MM.1S (cell line): Measurements from ENCODE around the gene SULT1A1.
"Not testable (repeated sequence)": the region's sequence is repeated elsewhere in the genome, so short reads cannot be mapped to it uniquely, and the experiment has no call there.

Experiments
- DNase-seq: peaks from one replicate; pipeline ENCODE4 v3.0.0-alpha.2; 2015
- H2AFZ ChIP-seq: fragments of 300-600 bp; sonication (generic); 2 replicates; pipeline ENCODE4 v1.6.0; 2016; ENCODE audit warnings: antibody characterized with exemption, low read length
- H3F3A ChIP-seq: fragments of 300-600 bp; sonication (generic); 2 replicates; pipeline ENCODE4 v1.6.1; 2016; ENCODE audit warnings: mild to moderate bottlenecking, antibody characterized with exemption, low read length, moderate library complexity, mixed read lengths; ENCODE audit not compliant: insufficient read depth
- H3K27ac ChIP-seq: fragments of 300-600 bp; sonication (generic); 2 replicates; pipeline ENCODE4 v1.5.1; 2016; ENCODE audit warnings: mild to moderate bottlenecking, low read length
- H3K27me3 ChIP-seq: fragments of 300-600 bp; sonication (generic); replicated peaks from 2 replicates; pipeline ENCODE4 v1.6.0; 2016; ENCODE audit warnings: low read length; ENCODE audit not compliant: insufficient read depth
- H3K36me3 ChIP-seq: fragments of 300-600 bp; sonication (generic); replicated peaks from 2 replicates; pipeline ENCODE4 v1.6.1; 2016; ENCODE audit warnings: mild to moderate bottlenecking, low read length, mixed read lengths; ENCODE audit not compliant: insufficient read depth
- H3K4me1 ChIP-seq: fragments of 300-600 bp; sonication (generic); 2 replicates; pipeline ENCODE4 v1.6.1; 2016; ENCODE audit warnings: low read length, mixed read lengths
- H3K4me2 ChIP-seq: fragments of 300-600 bp; sonication (generic); 2 replicates; pipeline ENCODE4 v1.6.0; 2016; ENCODE audit warnings: low read depth, low read length
- H3K4me3 ChIP-seq: fragments of 300-600 bp; sonication (generic); 2 replicates; pipeline ENCODE4 v1.5.1; 2016; ENCODE audit warnings: low read length, mixed read lengths
- H3K79me2 ChIP-seq: fragments of 300-600 bp; sonication (generic); 2 replicates; pipeline ENCODE4 v1.6.1; 2016; ENCODE audit warnings: mixed run types, low read length, mixed read lengths
- H3K9ac ChIP-seq: fragments of 300-600 bp; sonication (generic); 2 replicates; pipeline ENCODE4 v1.6.1; 2016; ENCODE audit warnings: low read length, mixed read lengths
- H3K9me2 ChIP-seq: fragments of 300-600 bp; sonication (generic); replicated peaks from 2 replicates; pipeline ENCODE4 v1.6.1; 2016; ENCODE audit warnings: mild to moderate bottlenecking, low read length, mixed read lengths; ENCODE audit not compliant: insufficient read depth
- H3K9me3 ChIP-seq: fragments of 300-600 bp; sonication (generic); replicated peaks from 2 replicates; pipeline ENCODE4 v1.6.1; 2016; ENCODE audit warnings: mild to moderate bottlenecking, low read length, mixed read lengths; ENCODE audit not compliant: insufficient read depth
- H4K20me1 ChIP-seq: fragments of 300-600 bp; sonication (generic); 2 replicates; pipeline ENCODE4 v1.6.1; 2016; ENCODE audit warnings: mild to moderate bottlenecking, low read length, moderate library complexity, mixed read lengths; ENCODE audit not compliant: insufficient read depth
- EZH2 ChIP-seq: fragments of 300-600 bp; sonication (generic); optimal IDR thresholded peaks from 2 replicates; pipeline ENCODE3; 2017; ENCODE audit warnings: low read depth, mild to moderate bottlenecking, antibody characterized with exemption, low read length, mixed read lengths
- EZH2phosphoT487 ChIP-seq: fragments of 300-600 bp; sonication (generic); IDR thresholded peaks from 2 replicates; pipeline ENCODE4 v1.6.1; 2018; ENCODE audit warnings: antibody characterized with exemption, low read length
- TF ChIP-seq, protein P1 (sequence below): fragments of 300-600 bp; sonication (generic); IDR thresholded peaks from 2 replicates; pipeline ENCODE4 v1.5.1; 2016; ENCODE audit warnings: antibody characterized with exemption, low read length, mixed read lengths

Gene SULT1A1

DNA sequence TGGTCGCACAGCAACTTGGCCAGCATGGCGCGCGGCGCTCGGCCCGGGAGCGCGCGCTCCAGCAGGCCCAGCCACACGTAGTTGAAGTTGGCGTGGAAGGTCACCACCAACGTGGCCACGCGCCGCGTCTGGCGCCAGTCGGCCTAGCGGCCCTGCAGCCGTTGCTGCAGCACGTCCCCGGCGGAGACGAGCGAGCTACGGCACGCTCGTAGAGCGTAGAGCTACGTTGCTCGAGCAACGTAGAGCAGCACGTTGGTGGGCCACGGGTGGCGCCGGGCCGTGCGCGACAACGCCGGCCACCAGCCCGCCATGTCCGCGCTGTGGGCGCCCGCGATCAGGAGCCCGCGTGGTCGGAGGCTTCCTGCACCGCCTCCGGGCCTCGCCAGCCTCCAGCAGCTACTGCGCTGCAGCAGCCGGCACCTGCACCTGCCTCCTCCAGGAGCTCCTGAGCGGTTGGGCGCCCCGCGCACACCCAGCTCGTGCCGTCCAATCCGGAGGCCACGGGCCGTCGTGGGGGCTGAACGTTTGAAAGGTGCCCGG, 13.4 kb upstream of the SULT1A1 start:
- H3K36me3 ChIP-seq = no peaks in the 10 kb centered on the region
- H4K20me1 ChIP-seq = no peaks in the 10 kb centered on the region
- H3K27ac ChIP-seq = no peak overlapping the region
- peak overlapping the region; percentile 49; the same call in 1 of the 2 replicates for H3K9ac ChIP-seq
- TF ChIP-seq EZH2 = no peak
- TF ChIP-seq, protein P1, sequence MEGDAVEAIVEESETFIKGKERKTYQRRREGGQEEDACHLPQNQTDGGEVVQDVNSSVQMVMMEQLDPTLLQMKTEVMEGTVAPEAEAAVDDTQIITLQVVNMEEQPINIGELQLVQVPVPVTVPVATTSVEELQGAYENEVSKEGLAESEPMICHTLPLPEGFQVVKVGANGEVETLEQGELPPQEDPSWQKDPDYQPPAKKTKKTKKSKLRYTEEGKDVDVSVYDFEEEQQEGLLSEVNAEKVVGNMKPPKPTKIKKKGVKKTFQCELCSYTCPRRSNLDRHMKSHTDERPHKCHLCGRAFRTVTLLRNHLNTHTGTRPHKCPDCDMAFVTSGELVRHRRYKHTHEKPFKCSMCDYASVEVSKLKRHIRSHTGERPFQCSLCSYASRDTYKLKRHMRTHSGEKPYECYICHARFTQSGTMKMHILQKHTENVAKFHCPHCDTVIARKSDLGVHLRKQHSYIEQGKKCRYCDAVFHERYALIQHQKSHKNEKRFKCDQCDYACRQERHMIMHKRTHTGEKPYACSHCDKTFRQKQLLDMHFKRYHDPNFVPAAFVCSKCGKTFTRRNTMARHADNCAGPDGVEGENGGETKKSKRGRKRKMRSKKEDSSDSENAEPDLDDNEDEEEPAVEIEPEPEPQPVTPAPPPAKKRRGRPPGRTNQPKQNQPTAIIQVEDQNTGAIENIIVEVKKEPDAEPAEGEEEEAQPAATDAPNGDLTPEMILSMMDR = no peak
- no peak for TF ChIP-seq EZH2phosphoT487
- no peaks in the 10 kb centered on the region for H3K9me3 ChIP-seq
- peak overlapping the region; percentile 95 for H3K4me2 ChIP-seq
- no peaks in the 10 kb centered on the region for H3K79me2 ChIP-seq
- peak overlapping the region; percentile 77 for H3K4me3 ChIP-seq
- H3F3A ChIP-seq = no peaks in the 10 kb centered on the region
- peak overlapping the region; percentile 86 for H2AFZ ChIP-seq
- H3K4me1 ChIP-seq = no peaks in the 10 kb centered on the region
- H3K27me3 ChIP-seq = no peaks in the 10 kb centered on the region
- DNase-seq = peak; percentile 87
- H3K9me2 ChIP-seq = no peaks in the 10 kb centered on the region

DNA sequence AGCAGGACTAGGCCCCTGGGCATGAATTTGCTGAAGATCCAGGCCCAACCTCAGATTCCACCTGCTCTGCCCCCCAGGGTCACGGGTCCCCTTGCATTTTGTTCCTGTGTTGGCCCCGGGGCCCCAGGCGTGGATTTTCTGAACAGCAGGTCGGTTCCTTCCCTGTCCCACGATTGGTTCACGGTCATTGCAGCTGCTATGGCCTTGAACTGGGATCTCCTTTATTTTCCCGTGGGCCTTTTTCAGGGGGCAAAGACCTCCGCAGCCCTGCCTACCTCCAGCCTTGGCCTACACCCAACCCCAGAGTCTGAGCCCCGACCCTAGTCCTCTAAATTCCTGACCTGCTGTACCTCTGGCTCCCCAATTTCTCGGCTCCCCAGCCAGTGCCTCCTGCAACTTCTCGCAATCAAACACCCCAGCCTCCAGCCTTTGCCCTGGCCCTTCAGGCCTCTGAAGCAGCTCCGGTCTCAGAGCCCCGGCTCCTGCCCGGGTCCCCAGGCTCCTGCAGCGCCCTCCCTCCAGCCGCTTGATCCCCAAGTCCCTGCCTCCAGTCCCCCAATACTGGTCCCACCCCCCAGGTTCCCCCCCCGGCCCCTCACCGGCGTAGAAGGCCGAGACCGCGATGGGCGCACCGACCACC, 12.8 kb upstream of the SULT1A1 start:
- peak overlapping the region; percentile 86 for H2AFZ ChIP-seq
- not testable (repeated sequence) for H4K20me1 ChIP-seq, H3K9me2 ChIP-seq, H3K27ac ChIP-seq, H3K36me3 ChIP-seq, H3K9me3 ChIP-seq, H3K4me1 ChIP-seq, DNase-seq, H3F3A ChIP-seq, H3K79me2 ChIP-seq, H3K27me3 ChIP-seq
- peak overlapping the region; percentile 95 for H3K4me2 ChIP-seq
- peak overlapping the region; percentile 77 for H3K4me3 ChIP-seq
- H3K9ac ChIP-seq = peak overlapping the region; percentile 49; the same call in 1 of the 2 replicates

DNA sequence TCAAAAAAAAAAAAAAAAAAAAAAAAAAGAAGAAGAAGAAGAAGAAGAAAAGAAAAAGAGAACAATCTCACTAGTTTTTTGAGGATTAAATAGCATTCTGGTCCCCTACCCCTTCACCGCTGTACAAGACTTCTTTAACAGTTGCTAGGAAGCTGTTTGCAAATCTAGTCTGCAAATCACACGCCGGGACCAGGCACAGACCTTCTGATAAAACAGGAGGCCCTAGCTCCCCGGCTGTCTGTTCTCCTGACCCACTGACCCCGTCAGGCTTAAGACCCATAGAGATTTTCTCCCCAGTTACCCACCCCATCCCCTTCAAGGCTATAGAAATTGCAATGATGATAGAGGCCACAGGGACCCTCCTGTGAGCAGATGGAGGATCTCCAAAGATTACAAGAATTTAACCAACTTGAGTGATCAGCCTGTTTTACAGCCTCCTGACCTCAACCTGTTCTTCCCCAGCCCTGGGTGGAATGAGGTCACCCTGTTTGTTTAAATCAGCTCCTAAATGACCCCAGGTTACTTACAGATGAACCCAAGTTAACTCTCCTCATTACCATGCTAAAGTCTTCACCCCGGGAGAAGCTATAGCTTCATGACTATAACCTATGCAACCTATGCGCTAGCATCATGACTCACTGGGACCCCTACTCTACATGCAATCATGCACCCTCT, 11.8 kb upstream of the SULT1A1 start:
- H3K9me3 ChIP-seq = no peaks in the 10 kb centered on the region
- no peak overlapping the region for H3K4me2 ChIP-seq
- H4K20me1 ChIP-seq = no peaks in the 10 kb centered on the region
- no peak overlapping the region for H3K4me3 ChIP-seq
- no peaks in the 10 kb centered on the region for H3F3A ChIP-seq
- no peaks in the 10 kb centered on the region for H3K27me3 ChIP-seq
- TF ChIP-seq EZH2 = no peak
- H3K9ac ChIP-seq = no peak overlapping the region
- H3K27ac ChIP-seq = no peak overlapping the region
- H3K36me3 ChIP-seq = no peaks in the 10 kb centered on the region
- no peak for DNase-seq
- H2AFZ ChIP-seq = no peak overlapping the region
- H3K9me2 ChIP-seq = no peaks in the 10 kb centered on the region
- no peaks in the 10 kb centered on the region for H3K4me1 ChIP-seq
- no peaks in the 10 kb centered on the region for H3K79me2 ChIP-seq

DNA sequence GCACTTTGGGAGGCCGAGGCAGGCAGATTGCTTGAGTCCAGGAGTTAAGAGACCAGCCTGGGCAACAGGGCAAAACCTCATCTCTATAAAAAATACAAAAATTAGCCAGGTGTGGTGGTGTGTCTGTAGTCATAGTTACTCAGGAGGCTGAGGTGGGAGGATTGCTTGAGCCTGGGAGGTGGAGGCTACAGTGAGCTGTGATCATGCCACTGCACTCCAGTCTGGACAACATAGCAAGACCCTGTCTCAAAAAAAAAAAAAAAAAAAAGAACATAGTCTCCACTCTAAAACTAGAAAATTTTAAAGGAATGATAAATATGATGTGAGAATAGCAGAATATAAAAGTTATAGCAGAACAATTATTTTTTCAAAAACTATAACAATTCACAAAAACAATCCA, 10.5 kb upstream of the SULT1A1 start:
- not testable (repeated sequence) for H3K36me3 ChIP-seq, H3K4me3 ChIP-seq, H3K9ac ChIP-seq, H3K9me2 ChIP-seq, H3K4me2 ChIP-seq, H3K79me2 ChIP-seq, H2AFZ ChIP-seq, DNase-seq, H3K27me3 ChIP-seq, H3K27ac ChIP-seq, H3K4me1 ChIP-seq, H4K20me1 ChIP-seq, H3K9me3 ChIP-seq, H3F3A ChIP-seq
